HG03432 (cell line): ENCODE results near the gene KIF5C.
A peak's percentile ranks its signal among the peaks of the same experiment; 100 is the strongest.
"Not testable (repeated sequence)": the region's sequence is repeated elsewhere in the genome, so short reads cannot be mapped to it uniquely, and the experiment has no call there.

ENCODE experiments used
- ATAC-seq: cut with Tn5 transposase; IDR thresholded peaks from one replicate; pipeline ENCODE4 v1.9.1; 2021; ENCODE audit warnings: mild to moderate bottlenecking, moderate library complexity; ENCODE audit not compliant: unreplicated experiment

The KIF5C gene

GRCh38 chr2:148959745-148960144 lies 84.7 kb downstream of the KIF5C start:
- ATAC-seq = no peak

GRCh38 chr2:148960483-148960882 lies 85.5 kb downstream of the KIF5C start:
- ATAC-seq = no peak

- ATAC-seq = no peak
These were observed 88.4 kb downstream of the KIF5C start for GRCh38 chr2:148963461-148963860.

GRCh38 chr2:148965623-148966437 lies 90.8 kb downstream of the KIF5C start:
- peak; percentile 59 for ATAC-seq

DNA sequence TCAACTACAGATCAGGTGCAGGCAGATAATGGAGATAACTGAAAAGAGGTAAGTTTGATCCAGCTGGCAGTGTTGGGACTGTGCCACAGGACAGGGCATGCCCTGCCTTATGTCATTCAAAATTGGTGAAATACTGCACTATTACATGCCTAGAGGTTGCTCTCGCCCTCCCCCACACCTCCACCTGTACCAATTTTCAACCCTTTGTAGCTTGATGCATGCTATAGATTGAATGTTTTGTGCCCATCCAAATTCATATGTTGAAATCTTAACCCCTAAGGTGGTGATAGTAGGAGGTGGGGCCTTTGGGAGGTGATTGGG lies 91.4 kb downstream of the KIF5C start:
- no peak for ATAC-seq

GRCh38 chr2:148967056-148967455 lies 92.0 kb downstream of the KIF5C start:
- ATAC-seq = no peak

DNA sequence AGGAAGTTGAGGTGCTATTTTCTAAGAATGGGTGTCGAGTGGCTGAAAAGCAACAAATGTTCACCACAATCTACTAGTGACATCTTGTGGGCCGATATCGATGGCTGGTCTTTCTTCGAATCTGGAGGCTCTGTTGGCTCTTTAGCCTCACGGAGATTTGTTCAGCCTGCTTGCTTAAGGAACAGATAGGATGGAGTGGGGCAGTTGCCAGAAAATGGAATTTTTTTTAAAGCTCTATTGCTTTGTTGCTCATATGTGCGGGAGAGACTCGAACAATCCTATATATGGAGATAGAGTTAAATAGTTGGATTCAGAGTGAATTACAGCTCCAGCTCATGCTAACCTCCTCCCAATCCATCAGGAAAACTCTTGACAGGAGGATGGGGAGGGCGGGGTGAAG lies 92.6 kb downstream of the KIF5C start:
- no peak for ATAC-seq

DNA sequence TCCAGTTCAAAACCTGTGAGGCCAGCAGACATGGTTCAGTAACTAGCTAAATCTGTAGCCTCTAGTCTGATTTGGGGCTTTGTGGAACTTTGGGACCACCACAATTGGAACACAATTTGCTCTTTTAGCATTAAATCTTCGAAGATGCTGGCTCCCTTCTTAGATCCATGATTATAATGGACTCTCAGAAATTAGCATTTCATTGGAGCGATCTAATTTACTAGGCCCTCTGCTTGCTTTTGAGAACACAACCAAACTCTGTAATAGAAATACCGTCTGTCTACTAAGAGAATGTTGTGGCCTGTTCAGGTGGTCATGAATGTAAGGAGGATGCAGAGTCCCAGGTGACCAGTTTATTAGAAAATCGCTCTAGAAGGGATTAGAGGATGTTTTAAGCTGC lies 93.3 kb downstream of the KIF5C start:
- no peak for ATAC-seq

DNA sequence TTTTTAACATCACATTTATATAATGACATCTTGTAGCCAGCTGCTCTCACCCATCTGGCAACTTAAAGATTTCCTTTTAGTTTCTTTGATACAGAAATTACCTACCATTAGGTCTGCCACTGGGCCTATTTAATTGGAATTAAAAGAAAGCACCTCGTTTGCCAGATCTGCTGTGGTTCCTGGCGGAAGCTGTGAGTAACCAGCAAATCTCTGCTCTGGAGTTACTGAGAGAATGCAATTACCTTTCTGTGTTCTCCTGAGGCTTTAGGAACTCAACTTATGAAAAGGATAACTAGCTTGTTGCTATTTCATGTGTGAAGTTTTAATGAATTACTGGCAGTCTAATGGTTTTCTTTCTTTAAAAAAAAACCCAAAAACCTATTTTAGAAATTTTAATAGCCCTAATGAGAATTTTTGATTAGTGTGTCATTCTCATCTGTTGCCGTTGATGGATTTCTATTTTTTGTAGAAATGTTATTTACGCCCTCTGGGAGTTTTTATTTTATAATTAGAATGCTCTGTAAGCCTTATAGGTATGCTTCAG lies 93.8 kb downstream of the KIF5C start:
- ATAC-seq = no peak

- no peak for ATAC-seq
These were observed 94.6 kb downstream of the KIF5C start for GRCh38 chr2:148969659-148970061.

GRCh38 chr2:148970385-148970784 lies 95.4 kb downstream of the KIF5C start:
- ATAC-seq = no peak

DNA sequence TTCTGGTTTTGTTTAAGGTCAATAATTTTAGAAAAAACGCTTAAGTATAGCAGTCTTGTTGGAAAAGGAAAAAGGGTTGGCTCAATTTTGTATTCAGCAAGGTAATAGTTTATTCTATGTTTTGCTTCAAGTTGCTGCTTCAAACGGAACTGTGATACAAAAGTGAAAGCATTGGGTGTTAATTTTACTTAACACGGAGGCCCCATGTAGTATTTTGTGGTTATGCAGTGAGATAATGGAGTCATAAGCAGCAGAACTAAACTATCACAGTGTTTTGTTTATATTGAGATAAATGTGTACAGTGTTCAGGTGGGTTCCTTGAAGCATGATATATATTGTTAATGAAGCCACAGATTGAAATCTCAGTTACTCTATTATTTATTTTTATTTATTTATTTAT lies 96.5 kb downstream of the KIF5C start:
- peak; percentile 92 for ATAC-seq

- ATAC-seq = no peak
These were observed 99.1 kb downstream of the KIF5C start for GRCh38 chr2:148974095-148974494.

GRCh38 chr2:148978026-148978685 lies 103.1 kb downstream of the KIF5C start:
- no peak for ATAC-seq

DNA sequence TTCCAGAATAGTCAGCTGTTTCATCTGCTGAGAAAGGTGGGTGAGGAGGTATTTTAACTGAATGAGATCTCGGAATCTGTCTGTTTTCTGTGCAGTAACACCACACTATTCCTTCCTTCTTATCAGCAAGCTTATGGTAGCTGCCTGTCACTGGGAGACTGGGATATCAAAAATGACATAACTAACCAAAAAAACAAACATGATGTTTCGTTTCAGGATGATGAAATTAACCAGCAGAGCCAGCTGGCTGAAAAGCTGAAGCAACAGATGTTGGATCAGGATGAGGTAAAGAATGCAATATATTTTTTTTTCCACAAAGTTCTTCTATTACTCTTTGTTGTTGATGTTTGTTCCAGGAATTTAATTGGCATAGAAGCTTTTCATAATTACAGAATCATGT lies 103.7 kb downstream of the KIF5C start:
- ATAC-seq = no peak

- ATAC-seq = no peak
These were observed 104.3 kb downstream of the KIF5C start for GRCh38 chr2:148979164-148979918.

- no peak for ATAC-seq
These were observed 104.9 kb downstream of the KIF5C start for GRCh38 chr2:148979919-148980277.

- ATAC-seq = not testable (repeated sequence)
These were observed 105.5 kb downstream of the KIF5C start for GRCh38 chr2:148980496-148980895.

DNA sequence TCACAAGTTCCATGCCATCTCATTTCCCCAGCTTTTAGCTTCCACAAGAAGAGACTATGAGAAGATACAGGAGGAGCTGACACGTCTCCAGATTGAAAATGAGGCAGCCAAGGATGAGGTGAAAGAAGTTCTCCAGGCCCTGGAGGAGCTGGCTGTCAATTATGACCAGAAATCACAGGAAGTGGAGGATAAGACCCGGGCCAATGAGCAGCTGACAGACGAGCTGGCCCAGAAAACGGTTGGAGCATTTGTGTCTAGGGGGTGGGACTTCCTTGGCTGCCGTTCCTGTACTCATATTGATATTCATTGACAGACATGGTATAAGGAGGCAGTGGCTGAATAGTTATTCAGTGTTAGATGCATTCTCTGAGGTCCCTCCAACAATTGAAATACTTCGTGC lies 106.3 kb downstream of the KIF5C start:
- ATAC-seq = no peak

DNA sequence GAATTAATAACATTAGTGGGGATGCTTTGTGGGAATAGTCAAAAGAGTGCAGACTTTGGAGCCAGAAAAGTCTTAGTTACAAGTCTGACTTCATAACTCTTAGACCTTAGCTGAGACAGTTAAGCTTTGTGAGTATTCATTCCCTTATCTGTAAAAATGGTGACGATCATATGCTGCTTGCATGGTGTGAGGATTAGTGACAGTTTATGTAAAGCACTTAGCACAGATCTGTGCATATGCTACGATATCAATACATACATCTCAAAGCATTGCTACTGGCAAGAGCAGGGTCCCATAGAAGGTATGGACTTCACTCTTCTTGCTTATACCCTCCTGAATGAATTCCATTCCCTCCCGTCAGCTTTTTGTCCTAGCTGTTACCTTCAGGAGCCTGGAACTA lies 106.8 kb downstream of the KIF5C start:
- no peak for ATAC-seq

GRCh38 chr2:148982282-148982681 lies 107.3 kb downstream of the KIF5C start:
- no peak for ATAC-seq

DNA sequence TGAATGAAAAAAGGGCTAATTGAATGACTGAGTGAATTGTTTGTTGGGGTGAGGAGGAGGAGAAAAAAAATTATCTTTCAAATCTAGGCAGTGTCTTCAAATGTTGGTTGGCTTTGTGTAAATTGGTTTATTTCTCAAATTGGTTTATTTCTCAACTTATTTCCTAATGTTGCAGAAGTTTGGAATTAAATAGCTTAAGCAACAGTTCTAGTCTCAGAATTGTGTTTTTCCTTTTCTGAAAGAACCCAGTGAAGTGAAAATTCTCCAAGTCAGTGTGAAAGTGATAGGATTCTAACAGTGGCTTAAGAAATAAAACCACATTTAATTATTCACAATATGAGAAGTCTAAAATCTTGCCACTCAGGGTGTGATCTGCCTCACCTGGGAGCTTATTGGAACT lies 108.9 kb downstream of the KIF5C start:
- ATAC-seq = no peak
